GM15510 (cell line): ENCODE measurements around the gene MIOX.

Source experiments
- POLR2A ChIP-seq: IDR thresholded peaks from 3 replicates; pipeline ENCODE4 v1.6.1; 2011; ENCODE audit warnings: borderline replicate concordance; ENCODE audit not compliant: insufficient read length; ENCODE audit errors: extremely low read depth

Gene MIOX

DNA sequence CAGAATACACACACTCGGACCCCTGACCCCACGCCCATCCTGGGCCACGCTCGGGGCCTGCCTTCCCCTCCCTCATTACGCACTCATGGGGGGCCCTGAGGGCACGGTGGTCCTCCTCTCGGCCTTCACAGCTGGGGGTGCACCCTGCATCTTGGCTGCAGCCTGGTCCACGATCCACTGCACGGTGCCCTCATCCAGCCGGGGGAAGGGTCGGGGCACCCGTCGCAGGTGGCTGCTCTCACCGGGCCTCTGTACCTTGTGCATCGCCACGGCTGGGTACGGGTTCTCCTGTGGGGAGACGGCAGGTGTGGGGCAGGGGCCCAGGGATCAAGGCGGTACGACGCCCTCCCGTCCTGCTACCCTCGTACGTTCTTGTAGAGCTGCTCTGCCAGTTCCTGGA lies 22.2 kb upstream of the MIOX start:
- no peak for TF ChIP-seq POLR2A

DNA sequence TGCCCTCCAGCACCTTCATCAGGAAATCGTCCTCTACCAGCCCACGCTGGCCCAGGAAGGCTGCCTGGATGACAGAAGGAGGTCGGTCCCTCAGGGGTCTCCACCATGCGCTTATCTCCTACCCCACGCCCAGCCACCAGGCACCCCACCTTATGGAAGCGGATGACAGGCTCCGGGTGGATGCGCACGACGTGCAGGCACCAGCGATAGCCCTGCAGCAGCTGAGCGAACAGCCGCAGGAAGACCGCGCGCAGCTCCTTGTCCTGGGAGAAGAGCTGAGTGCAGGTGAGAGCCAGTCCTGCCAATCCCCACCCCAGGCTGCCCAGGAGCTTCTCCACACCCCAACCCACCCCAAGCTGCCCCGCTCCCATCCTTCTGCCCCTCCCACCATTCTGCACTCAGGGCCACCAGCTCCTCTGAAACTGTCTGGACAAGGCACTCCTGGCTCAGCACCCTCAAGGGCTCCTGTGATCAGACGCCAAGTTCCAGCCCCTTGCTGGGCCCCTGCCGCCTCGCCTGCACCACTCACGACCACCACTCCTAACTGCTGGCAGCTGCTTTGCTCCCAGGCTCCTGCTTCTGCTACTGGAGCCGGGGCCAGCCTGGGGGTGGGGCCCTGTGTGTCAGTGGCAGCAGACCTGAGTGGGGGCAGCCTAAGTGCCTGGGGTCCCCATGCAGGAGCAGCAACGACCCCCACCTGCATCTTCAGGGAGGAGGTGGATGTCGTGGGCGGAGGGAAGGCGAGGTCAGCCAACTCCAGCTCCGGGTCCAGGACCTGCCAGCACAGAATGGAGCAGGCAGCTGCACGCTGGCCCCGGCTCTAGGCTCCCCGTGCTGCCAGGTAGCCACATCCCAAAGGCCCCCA lies 21.4 kb upstream of the MIOX start:
- TF ChIP-seq POLR2A, result no peak

DNA sequence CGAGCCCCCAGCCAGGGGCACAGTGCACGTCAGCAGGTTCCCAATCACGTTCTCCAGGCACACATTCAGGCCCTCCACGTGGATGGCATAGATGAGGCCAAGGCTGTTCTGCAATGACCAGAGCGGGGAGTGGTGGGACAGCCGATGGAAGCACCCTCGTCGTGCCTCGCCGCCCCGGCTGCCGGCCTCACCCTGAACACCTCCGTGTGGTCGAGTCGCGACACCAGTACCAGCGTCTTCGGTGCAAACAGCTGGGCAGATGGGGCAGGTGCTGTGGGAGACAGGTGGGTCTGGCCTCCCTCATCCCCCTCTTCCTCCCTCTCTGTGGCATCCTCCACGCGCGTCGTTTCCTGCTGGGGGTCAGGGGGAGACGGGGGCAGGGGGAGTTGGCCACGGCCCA lies 19.3 kb upstream of the MIOX start:
- TF ChIP-seq POLR2A, result no peak

DNA sequence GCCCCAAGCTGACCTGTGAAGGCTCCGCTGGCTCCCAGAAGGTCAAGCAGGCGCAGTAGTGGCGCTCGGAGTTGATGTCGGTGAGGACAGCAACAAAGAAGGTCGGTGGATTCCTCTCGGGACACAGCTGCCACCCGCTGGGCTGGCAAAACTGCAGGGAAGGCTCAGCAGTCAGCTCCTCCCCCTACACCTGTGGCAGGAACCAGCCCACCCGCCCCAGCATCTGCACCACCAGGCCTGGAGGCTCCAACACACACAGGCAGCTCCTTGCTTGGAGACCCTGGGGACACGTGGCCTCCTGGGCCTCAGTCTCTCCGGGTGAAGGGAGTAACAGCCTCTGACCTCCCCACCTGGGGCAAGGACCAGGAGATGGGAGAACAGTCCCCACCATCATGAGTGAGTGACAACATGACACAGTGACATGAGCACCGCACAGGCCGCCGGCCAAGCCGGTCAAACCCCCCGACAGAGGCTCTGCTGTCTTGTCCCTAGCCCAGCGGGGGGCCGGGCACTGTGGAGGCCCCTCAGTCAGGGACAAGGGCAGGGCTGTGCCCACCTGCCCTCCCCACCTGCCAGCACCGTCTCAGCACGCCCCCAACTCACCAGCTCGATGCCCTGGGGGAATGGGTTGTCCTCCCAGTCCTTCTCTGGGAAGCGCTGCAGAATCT lies 18.8 kb upstream of the MIOX start:
- no peak for TF ChIP-seq POLR2A

DNA sequence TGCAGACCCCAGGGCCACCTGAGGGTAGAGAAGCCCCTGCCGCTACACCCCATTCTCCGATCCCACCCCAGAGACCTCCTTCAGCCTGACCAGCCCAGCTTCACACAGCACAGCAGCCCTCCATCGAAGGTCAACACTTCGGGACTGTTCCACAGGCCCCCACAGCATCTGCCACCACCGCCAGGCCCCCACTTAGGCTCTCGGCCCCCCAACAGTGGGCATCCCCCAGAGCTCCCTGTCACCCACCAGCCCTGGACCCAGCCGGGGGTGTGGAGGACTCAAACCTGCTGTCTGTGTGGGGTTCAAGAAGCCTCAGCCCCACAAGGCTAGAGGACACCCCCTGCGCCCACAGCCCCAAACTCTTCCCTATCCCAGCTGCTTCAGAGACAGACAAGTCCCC lies 18.0 kb upstream of the MIOX start:
- no peak for TF ChIP-seq POLR2A

DNA sequence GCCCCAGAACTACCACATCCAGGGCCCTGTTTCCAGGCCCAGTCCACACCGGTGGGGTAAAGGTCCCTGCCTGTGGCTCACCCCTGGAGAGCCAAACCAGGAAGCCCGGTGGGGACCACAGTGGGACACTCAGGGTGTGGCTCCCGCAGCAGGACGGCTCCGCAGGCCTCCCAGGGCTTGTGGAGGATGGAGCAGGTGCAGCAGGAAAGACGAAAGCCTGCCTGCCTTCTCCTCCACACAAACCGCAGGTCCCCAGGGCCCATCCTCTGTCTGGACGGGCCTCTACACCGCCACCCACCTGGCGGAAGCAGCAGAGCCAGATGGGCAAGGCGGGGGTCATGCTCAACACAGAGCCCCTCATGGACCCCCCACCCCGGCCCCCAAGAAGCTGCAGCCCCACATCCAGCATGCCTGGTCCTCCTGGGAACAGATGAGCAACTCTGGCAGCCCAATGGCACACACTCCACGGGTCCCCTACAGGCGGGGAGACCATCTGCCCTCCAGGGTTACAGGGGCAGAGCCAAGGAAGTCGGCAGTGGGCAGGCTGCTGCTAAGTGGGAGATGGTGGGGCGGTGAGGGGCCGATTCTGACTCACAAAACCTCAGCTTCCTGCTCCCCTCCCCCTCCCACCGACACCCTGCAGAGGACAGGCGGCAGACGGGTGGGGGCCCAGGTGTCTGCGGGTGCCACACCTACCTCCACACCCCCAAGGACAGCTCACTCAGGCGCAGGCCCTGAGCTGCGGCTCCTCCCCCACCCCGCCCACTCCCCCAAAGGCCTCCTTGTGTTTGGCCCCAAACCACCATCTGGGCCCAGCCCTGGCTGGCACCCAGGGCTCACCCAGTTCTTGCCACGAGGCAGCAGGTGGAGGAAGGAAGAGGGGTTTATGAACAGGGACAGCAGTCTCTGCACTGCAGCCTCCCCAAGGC lies 17.0 kb upstream of the MIOX start:
- peak; percentile 35 for TF ChIP-seq POLR2A

DNA sequence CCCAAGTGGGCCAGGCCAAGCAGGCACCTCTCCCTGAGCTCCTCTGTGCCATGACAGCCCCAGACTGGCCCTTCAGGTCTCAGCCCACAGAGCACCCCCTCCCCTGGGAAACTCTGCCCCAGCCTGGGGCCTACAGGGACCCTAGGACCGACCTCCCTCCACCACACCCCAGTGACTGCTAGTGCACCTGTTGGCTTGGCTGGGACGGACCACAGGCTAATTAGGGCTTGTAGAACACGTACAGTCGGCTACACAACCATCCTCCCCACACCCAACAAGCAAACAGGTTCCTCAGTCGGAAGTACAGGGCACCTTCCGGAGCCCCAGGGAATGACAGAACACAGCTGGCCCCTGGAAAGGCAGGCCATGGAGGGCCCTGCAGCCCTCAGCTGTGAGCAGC lies 16.2 kb upstream of the MIOX start:
- no peak for TF ChIP-seq POLR2A

DNA sequence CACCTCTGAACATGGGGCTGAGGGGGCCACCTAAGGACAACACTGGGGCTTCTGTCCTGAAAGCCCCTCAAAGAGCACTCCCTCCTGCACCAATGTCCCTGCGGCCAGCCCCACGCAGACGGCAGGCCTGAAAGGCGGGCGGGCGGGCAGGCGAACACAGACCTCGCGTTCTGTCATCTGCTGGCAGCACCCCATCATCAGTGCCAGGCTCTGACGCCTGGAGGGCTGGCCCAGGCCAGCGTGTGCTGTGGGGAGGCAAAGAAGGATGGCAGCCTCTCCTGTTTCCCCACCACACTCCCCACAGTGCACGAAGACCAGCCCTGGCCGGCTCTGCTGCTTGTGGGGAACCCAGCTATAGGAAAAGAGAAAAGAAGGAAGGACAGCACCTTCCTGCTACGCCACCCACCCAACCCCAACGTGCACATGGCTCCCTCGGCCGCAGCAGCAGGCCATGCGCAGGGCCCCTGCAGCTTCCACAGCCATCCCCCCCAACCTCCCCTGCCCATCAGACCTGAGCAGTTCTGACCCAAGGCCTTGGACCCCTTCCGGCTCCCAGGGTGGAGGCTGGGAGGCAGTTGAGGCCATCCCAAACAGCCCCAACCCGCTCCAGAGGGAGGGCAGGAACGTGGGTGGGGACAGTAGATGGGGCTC lies 15.3 kb upstream of the MIOX start:
- TF ChIP-seq POLR2A, result no peak

DNA sequence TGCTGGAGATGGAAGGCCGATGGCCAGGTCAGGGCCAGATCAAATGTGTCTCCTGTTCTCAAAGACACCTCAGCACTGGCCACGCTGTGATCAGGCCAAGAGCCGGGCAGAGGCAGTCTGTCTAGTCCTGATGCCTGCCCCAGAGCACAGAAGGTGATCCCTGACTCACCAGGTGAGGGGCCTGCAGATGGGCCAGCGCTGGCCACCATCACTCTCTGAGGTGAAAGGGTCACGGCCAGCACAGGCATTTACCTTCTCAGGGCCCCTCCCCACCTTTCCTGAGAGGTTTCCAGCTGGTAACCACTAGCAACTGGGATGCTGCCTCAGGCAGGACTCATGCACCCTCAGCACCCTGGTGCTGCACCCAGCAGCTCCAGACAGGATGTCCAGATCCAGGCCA lies 14.7 kb upstream of the MIOX start:
- no peak for TF ChIP-seq POLR2A

DNA sequence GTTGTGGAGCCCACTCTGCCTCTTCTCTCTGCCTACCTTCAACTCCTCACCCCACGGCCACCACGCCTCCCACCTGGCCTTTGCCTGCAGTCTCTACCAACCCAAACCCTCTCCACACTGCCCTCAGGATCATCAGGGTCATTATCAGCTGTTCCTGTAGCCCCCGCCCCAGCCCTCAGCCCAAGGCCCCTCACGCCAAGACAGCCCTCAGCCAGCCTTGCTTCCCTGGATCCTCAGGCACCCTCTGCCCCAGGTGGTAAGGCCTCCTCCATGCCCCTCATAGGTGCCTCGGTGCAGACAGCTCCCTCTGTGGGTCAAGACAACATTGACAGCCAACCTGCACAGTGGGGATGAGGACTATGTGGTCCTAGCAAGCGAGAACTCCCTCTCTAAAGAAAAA lies 13.6 kb upstream of the MIOX start:
- TF ChIP-seq POLR2A, result no peak

DNA sequence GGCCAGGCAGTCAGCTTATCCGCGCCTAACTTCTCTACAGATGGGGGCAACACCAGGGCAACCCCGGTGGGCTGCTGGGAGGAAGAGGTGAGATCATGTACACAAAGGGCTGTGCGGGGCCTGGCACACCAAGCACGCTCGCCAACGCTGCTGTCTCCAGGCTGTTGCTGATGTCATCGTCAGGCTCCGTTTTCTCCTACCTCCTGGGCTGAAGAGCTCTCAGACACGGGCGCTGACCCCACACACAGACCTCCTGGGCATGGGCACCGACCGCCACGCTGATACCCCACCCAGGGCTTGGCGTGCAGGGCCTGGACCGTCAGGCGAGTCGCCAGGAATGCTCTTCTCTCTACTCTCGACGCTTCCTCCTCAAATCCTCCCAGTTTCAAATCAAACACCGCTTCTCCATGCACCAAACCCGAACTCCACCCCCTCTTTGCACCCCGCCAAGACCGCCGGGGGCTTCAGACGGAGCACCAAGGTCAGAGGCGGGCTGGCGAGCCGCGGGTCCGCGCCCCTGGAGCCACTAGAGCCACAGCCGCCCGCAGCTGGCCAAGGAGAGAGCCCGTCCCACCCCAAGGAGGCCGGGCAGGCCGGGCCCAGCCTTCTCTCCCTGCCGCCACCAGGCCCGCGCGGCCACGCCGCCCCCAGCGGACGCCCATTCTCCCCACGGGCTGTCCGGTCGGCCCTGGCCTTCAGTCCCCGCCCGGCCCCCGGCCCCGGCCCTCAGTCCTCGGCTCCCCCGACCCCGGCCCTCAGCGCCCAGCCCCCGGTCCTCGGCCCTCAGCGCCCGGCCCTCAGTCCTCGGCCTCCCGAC lies 12.6 kb upstream of the MIOX start:
- no peak for TF ChIP-seq POLR2A

DNA sequence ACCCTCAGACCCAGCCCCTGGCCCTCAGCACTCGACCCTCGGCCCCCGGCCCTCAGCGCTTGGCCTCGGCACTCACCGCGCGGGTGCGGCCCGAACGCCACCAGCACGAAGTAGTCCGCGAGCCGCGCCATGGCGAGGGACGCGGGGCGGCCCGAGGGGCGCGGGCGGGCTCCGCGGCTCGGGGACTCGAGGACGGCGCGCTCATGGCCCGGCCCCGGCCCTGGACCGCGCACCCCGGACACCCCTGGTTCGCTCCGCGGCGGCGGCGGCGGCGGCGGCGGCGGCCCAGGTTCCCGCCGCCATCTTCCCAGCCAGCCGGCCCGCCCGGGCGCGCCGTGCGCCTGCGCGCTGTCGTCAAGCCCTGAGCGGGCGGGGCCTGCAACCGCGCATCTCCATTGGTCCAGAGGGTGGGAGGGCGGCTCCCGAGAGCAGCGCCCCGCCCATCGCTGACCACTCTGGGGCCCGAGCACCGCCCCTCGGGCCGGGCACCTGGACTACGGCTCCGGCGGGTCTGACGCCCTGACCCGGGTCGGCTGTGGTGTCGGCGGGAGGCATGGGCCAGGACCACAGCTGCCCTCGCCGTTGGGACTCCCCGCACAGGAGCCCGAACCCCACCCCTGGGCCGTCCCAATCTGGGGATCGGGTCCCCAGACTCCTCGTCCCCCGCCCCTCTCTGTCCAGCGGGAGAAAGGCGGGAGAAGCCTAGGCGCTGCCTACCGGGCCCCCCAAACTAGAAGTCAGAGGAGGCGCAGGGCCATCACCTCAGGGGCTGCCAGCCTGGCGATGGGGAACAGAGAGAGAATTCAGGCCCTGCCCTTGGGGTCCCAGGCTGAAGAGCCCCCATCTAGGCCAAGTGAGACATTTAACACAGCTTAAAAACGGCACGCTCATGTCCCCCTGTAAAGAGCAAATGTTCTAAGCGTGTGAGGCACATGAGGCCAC lies 11.7 kb upstream of the MIOX start, which contains the start of gene SBF1:
SBF1 (minus strand) TSS at position 326 of the 942 bp plus-strand sequence; CDS start at position 131, 195 bp downstream.
- peak; percentile 67 for TF ChIP-seq POLR2A

DNA sequence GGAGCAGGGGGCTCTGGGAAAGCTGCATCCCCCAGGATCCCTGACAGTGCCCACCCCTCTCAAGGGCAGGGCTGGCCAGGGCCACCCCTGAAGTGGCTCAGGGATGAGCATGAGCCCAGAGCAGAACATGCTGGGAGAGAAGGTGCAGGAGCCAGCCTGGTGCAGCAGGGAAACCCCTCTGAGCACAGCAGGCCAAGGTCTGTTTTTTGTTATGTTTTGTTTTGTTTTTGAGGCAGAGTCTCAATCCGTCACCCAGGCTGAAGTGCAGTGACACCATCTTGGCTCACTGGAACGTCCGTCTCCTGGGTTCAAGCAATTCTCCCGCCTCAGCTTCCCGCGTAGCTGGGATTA lies 11.0 kb upstream of the MIOX start:
- TF ChIP-seq POLR2A, result no peak
